RWPE2 (cell line): ENCODE results near the gene FGF11.

Experiments
- ATAC-seq: fragments of 200-7000 bp; cut with Tn5 transposase; 3 replicates; pipeline ENCODE4 v1.9.1; 2021; ENCODE audit warnings: low read depth
- DNase-seq: peaks from one replicate; pipeline ENCODE4 v3.0.0-alpha.2; 2020; ENCODE audit warnings: low spot score
- H3K27ac ChIP-seq: fragments of 450-650 bp; 2 replicates; pipeline ENCODE4 v1.5.1; 2017; ENCODE audit warnings: mild to moderate bottlenecking; ENCODE audit not compliant: poor library complexity, severe bottlenecking
- H3K27me3 ChIP-seq: fragments of 250-450 bp; sonication (Bioruptor Pico); 2 replicates; pipeline ENCODE4 v1.5.1; 2021; ENCODE audit warnings: mild to moderate bottlenecking, moderate library complexity; ENCODE audit not compliant: insufficient read depth, poor library complexity, severe bottlenecking
- H3K36me3 ChIP-seq: fragments of 250-450 bp; sonication (Bioruptor Pico); 2 replicates; pipeline ENCODE4 v1.5.1; 2020; ENCODE audit warnings: low read depth, mild to moderate bottlenecking, moderate library complexity
- H3K4me1 ChIP-seq: fragments of 250-450 bp; sonication (Bioruptor Pico); 2 replicates; pipeline ENCODE4 v1.5.1; 2021; ENCODE audit warnings: mild to moderate bottlenecking, moderate library complexity; ENCODE audit not compliant: insufficient read depth, poor library complexity, severe bottlenecking
- H3K4me3 ChIP-seq: fragments of 250-450 bp; sonication (Bioruptor Pico); 2 replicates; pipeline ENCODE4 v1.5.1; 2021; ENCODE audit warnings: mild to moderate bottlenecking, moderate library complexity; ENCODE audit not compliant: severe bottlenecking
- H3K9me3 ChIP-seq: fragments of 250-450 bp; sonication (Bioruptor Pico); 2 replicates; pipeline ENCODE4 v1.5.1; 2021; ENCODE audit warnings: mild to moderate bottlenecking, moderate library complexity; ENCODE audit not compliant: severe bottlenecking
- TF ChIP-seq, protein P1 (sequence below): fragments of 450-650 bp; IDR thresholded peaks from one replicate; pipeline ENCODE4 v1.5.1; 2017; ENCODE audit warnings: mild to moderate bottlenecking, moderate library complexity; ENCODE audit not compliant: poor library complexity, severe bottlenecking

FGF11 gene

GRCh38 chr17:7459961-7460545 is 20.7 kb downstream of the FGF11 start:
- Histone ChIP-seq H3K36me3 (0 out of 2 replicates have a peak, but pooled peaks cover 5% of the 10 kb centered on the region), H3K4me3 (no peak overlapping the region), H3K9me3 (no peaks in the 10 kb centered on the region), H3K27me3 (no peaks in the 10 kb centered on the region), H3K27ac (peak overlapping the region; percentile 25), H3K4me1 (no peaks in the 10 kb centered on the region)
- no peak for DNase-seq
- no peak for ATAC-seq
- TF ChIP-seq, protein P1, sequence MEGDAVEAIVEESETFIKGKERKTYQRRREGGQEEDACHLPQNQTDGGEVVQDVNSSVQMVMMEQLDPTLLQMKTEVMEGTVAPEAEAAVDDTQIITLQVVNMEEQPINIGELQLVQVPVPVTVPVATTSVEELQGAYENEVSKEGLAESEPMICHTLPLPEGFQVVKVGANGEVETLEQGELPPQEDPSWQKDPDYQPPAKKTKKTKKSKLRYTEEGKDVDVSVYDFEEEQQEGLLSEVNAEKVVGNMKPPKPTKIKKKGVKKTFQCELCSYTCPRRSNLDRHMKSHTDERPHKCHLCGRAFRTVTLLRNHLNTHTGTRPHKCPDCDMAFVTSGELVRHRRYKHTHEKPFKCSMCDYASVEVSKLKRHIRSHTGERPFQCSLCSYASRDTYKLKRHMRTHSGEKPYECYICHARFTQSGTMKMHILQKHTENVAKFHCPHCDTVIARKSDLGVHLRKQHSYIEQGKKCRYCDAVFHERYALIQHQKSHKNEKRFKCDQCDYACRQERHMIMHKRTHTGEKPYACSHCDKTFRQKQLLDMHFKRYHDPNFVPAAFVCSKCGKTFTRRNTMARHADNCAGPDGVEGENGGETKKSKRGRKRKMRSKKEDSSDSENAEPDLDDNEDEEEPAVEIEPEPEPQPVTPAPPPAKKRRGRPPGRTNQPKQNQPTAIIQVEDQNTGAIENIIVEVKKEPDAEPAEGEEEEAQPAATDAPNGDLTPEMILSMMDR, result no peak

DNA sequence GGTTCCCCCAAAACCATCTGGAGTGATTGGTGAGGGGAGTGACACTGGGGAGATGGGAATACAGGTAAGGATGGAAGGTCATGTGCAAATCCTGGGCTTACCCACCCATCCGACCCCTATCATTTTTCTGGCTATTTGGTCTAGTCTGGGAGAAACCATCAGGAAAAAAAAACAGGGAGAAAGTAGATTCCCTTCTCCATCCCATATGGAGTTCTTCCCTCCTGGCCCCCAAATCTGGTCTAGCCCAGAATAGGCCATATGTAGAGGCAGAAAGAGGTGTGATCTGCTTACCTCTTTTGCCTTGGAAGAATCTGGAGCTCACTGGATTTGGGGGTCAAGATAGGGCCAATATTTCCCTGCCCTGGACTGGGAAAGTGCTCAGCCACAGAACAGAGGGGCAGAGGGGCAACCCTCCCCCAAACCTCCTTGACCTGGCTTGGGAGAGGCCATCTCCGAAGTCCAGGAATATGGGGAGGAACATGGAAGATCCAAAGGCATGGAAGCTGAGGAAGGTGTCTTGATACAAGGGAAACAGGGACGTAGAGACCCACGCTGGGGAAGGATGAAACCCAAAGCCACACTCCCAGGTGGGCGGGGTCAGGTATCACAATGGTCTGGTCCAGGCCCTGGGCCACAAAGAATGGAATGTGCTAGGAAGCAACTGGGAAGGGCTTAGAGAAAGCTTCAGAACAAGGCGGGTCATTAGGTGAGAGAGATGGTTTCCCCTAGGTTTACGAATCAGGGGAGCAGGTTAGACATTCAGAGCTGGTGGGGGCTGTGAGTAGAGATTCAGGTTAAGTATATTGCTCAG is 21.7 kb downstream of the FGF11 start:
- Histone ChIP-seq H3K36me3 (peaks cover 12% of the 10 kb centered on the region; the same call in 1 of the 2 replicates), H3K27me3 (no peaks in the 10 kb centered on the region), H3K4me3 (no peak overlapping the region), H3K9me3 (no peaks in the 10 kb centered on the region), H3K4me1 (no peaks in the 10 kb centered on the region), H3K27ac (peak overlapping the region; percentile 25)
- DNase-seq (no peak), ATAC-seq (peak; percentile 20; the same call in 1 of the 3 replicates)
- TF ChIP-seq, protein P1, result no peak

GRCh38 chr17:7462474-7463371 is 23.4 kb downstream of the FGF11 start:
- TF ChIP-seq, protein P1, result no peak
- no peak for DNase-seq
- Histone ChIP-seq H3K27ac (no peak overlapping the region), H3K4me1 (no peaks in the 10 kb centered on the region), H3K4me3 (no peak overlapping the region), H3K36me3 (peaks cover 25% of the 10 kb centered on the region), H3K9me3 (no peaks in the 10 kb centered on the region), H3K27me3 (no peaks in the 10 kb centered on the region)
- no peak for ATAC-seq

GRCh38 chr17:7463372-7463846 is 24.1 kb downstream of the FGF11 start:
- no peaks in the 10 kb centered on the region for H3K4me1 ChIP-seq
- DNase-seq (no peak), ATAC-seq (no peak)

More at GRCh38 chr17:7463372-7463846, 24.1 kb downstream of the FGF11 start:
- Histone ChIP-seq H3K9me3 (no peaks in the 10 kb centered on the region), H3K27ac (no peak overlapping the region), H3K27me3 (no peaks in the 10 kb centered on the region), H3K4me3 (no peak overlapping the region), H3K36me3 (peaks cover 26% of the 10 kb centered on the region)
- TF ChIP-seq, protein P1, result no peak
